Cardiac fibroblast (primary cell): ENCODE measurements around the gene SETX.

ENCODE experiments used
- DNase-seq, 2 donors: peaks; one replicate each; pipeline versions ENCODE4 v3.0.0 to v3.0.0-alpha.2; 2010; ENCODE audit warnings: low read depth in 2 of 2
- H3K4me3 ChIP-seq, 2 donors: replicated peaks in 1 of 2; 1 replicate in 1 of 2; 2 replicates in 1 of 2; pipeline ENCODE4 v1.5.1; 2011; ENCODE audit warnings: low read depth in 2 of 2, low read length in 2 of 2, mild to moderate bottlenecking in 2 of 2, moderate library complexity in 1 of 2
- CTCF ChIP-seq: IDR thresholded peaks from one replicate; pipeline ENCODE4 v1.5.1; 2011; ENCODE audit warnings: low read depth, mild to moderate bottlenecking, low read length, inconsistent platforms

SETX gene

DNA sequence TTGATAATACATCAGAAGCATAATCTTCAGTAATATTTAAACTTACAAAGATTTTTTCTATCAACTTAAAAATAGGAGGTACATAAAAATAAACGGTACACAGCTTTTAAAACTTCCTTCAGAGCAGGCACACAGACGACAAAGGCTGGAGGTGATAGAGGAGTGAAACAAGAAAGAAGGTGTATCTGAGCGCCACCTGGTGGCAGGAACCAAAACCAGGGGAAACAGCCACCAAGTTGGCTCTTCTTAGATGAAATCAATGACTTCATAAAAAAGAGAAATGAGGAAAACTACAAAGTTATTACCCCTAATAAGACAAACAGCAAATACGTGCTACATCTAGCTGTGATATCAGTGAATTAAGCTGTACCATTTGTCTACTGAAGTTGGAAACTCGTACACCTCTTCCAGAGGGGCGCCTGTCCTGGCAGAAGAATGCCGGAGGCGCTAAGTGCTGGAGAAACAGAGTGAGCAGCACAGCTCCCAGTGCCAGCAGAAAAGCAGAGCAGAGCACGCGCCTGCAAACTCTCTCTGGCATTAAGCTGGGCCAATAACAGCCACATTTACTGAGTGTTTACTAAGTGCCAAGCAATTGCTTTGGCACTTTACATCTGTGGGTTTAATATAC lies 85.9 kb downstream of the SETX start:
- peak; percentile 90 for TF ChIP-seq CTCF
- DNase-seq, result peak; percentile 73 to 76
- no peak overlapping the region for H3K4me3 ChIP-seq

- TF ChIP-seq CTCF, result no peak
- H3K4me3 ChIP-seq, result no peak overlapping the region
- no peak for DNase-seq
These were observed 87.1 kb downstream of the SETX start for GRCh38 chr9:132267660-132268059.

DNA sequence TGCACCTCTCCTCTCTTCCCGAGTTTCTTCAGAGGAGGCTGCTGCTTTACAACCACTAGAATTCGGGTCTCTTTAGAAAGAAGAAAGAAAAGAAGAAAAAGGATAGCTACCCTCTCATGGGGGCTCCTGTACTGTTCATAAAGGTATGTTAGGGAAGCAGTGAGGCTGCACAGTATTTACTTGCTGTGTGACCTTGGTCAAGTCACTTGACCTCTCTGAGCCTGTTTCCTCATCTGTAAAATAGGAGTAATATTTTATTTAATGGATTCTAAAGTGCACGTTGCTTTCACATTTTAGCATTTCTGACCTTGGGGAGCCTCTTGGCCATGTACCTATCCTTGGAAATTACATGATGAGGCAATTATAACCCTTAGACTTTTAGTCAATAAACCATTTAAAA lies 88.8 kb downstream of the SETX start:
- H3K4me3 ChIP-seq, result no peak overlapping the region
- TF ChIP-seq CTCF, result no peak
- DNase-seq, result no peak

DNA sequence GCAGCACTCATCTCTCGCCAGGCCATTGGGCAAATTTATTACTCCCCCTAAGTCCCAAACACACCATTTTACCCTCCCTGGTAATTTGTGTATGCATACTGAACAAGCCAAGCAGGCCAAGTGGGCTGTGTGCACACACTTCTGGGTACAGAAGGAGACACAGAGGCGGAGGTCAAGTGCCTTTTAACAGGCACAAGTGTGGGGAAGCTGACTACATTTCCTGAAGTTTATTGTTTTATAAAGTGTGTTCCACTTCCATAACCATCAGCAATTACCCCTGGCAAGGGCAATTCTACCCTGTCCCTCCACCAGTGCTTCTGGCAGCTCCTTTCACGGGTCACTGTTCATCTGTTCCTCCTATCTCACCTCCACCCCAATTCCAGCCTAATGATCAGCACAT lies 93.9 kb downstream of the SETX start:
- H3K4me3 ChIP-seq, result no peak overlapping the region
- no peak for TF ChIP-seq CTCF
- DNase-seq, result no peak

DNA sequence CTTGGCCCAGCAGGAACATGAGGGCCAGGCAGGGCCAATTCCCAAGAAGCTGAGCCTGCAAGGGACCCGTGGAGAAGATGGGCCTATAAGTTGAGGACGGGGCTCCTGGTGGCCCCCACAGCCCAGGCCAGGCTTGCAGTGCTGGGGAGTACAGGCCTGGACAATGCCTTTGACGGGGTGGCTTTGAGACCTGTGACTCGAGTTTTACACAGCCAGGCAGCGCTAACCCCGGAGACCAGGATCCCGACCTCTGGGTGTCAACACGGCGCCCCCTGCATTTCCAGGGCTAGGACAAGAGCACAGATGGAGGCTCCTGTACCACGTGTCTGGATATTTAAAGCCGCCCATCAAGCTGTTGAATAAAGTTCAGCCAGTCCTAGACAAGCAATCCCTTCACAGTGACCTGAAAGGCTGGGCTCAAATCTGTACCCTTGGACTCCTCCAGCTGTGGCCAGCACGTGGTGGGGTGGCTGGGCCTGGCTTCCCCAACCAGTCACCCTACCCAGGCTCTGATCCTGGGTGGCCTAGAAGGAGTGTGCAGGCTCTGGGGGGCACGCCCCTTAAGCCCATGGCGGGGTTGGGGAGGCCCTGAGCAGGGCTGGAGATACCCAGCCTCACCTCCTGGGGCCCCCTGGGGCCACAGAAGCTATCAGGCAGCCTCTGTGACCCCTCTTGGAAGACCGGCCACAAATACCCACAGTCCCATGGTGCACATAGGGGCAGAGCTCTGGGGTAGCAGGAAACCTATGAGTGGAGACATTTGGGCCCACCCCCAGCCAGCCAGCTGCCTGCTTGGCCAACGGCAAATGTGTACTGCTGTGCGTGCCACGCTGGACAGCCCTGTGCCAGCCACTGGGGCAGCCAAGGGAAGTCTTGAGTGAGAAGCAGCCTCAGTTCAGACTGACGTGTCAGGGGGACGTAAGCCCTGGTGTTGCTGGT lies 104.2 kb downstream of the SETX start:
- no peak for TF ChIP-seq CTCF
- no peak overlapping the region for H3K4me3 ChIP-seq
- DNase-seq, result no peak

DNA sequence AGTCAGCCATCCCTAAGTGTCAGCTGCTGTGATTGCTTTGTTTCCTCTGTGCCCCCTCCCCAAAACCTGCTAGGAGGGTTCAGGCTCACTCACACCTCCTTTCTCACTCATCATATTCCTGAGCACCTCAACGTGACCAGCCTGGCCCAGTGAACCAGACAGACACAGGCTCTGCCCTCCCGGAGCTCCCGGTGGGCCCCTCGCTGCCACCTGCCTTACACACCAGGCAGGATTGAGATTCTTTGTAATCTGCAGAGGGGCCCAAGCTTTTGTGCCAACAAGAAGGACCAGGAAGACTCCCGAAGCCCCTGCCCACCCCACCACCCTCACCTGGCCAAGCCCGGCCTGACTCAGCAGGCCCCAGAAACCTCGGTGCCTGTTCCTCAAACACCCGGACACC lies 105.1 kb downstream of the SETX start:
- TF ChIP-seq CTCF, result no peak
- no peak overlapping the region for H3K4me3 ChIP-seq
- no peak for DNase-seq
